NCI-H510A (cell line): Measurements from ENCODE around the gene RBM38.
"Not testable (repeated sequence)": the region's sequence is repeated elsewhere in the genome, so short reads cannot be mapped to it uniquely, and the experiment has no call there.

Experiments
- DNase-seq: peaks from one replicate; lab custom pipeline; 2025; lab: John Stamatoyannopoulos, UW

RBM38 gene

DNA sequence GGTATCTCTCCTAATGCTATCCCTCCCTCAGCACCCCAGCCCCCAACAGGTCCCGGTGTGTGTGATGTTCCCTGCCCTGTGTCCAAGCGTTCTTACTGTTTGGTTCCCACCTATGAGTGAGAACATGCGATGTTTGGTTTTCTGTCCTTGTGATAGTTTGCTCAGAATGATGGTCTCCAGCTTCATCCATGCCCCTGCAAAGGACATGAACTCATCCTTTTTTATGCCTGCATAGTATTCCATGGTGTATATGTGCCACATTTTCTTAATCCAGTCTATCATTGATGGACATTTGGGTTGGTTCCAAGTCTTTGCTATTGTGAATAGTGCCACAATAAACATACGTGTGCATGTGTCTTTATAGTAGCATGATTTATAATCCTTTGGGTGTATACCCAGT is 28.3 kb downstream of the RBM38 start:
- DNase-seq: not testable (repeated sequence)

GRCh38 chr20:57420571-57421252 is 29.5 kb downstream of the RBM38 start:
- no peak for DNase-seq

- no peak for DNase-seq
These were observed 30.3 kb downstream of the RBM38 start for GRCh38 chr20:57421253-57422220.

- DNase-seq: no peak
These were observed 31.1 kb downstream of the RBM38 start for GRCh38 chr20:57422254-57422653.

DNA sequence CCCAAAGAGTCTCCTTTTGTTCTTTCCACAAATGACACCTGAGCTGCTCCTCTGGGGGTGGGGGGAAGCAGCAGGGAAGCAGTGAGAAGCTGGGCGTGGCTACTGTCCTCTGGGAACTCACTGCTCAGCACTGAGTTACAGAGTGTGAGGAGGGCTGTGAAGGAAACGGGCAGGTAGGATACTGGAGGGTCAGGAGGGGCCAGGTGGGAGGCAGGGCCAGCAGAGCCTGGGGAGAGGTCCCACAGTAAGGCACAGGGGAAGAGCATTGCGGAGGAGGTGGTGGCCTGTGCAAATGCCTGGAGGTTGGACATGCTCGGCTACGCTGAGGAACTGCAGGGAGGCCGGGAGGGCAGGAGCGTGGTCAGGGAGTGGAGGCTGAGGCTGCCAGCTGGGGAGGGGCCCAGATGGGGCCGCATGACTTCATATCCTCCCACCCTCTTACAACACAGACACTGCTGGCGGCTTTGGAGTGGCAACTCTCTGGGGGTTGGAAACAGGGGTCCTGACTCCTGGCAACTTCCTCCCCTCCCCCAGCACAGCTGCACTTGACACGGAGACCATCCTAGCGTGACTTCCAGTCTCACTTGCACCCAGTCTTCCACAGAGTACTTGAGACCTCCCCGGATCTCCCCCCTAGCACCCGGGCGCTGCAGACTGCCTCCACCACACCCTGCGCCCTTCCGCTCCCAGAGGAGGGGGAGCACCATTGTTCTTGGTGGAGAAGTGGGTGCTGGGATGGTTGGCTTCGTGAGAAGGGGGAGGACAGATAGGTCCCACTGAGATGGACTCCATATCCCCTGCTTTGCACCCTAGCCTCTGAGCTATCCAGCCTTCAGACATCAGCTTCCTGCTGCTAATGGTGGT is 34.2 kb downstream of the RBM38 start:
- DNase-seq: peak; percentile 50

DNA sequence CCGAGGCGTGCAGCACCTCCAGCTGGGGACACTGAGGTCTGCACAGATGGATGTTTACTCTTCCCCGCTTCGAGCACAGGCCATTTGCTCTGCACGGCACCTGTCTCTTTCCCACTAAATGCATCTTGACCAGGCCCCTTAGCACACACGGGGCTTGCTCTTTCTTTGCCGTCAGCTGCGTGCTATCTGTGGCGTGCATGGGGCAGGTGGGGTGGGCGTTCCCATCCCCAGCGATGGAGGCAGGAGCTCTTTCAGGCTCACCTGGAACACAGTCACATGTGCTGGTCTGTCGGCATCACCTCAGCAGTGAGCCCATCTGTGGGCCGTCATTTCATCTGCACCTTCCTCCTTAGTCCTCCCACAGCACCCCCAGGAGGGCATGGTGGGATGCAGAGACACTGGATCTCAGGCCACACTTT is 35.1 kb downstream of the RBM38 start:
- peak; percentile 74 for DNase-seq

DNA sequence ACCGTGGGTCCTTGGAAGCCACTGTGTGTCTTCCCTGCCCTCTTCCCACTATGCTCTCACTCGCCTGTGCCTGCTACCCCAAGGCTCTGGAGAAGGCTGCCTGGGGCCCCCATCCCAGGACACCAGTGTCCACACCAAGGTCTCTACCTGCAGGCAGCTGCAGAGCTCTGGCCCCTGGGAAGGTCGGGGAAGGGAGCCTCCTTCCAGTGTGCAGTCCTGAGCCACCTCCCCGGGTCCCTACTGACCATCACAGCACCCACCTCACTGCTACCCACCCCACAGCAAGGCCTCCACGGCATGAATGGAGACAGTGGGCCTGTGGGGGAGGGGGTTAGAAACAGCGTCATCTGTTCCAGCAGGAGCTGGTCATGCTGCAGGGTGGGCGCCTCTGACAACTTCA is 35.6 kb downstream of the RBM38 start:
- no peak for DNase-seq

DNA sequence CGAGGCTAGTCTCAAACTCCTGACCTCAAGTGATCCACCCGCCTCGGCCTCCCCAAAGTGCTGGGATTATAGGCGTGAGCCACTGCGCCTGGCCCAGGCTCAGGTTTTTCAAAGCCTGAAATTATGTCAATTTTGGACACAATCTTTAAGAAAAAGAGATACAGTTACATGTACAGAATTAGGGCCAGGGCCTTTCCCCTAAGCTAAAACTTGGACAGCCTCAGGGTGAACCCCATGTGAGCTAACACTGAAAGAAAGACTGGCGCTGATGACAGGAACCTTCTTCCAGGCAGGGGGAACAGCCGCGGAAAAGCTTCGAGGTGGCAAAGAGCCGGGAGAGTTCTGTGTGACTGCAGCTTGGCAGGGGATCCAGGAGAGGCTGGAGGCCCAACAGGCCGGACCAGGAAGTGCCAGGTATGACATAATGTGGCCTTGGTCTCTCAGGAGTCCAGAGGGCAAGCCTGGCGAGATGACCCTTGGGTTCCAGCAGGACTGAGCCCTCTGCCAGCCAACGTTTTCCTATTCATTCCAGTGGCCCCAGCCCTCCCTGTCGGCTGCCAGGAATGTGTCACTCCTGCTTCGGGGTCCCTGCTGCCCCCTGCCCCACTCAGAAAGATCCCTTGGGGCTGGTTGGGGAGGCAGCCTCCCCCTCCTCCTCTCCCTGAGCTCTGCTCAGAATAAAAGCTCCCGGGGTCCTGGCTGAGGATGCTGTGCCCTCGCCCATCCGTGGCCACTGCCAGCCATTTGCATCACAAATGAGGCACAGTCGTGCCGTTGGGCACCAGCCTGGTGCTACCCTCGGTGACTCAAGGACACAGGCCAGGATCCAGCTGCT is 37.3 kb downstream of the RBM38 start:
- DNase-seq: no peak

- no peak for DNase-seq
These were observed 37.9 kb downstream of the RBM38 start for GRCh38 chr20:57429159-57429496.

- no peak for DNase-seq
These were observed 38.5 kb downstream of the RBM38 start for GRCh38 chr20:57429580-57430200.

- DNase-seq: not testable (repeated sequence)
These were observed 39.0 kb downstream of the RBM38 start for GRCh38 chr20:57430201-57430596.

DNA sequence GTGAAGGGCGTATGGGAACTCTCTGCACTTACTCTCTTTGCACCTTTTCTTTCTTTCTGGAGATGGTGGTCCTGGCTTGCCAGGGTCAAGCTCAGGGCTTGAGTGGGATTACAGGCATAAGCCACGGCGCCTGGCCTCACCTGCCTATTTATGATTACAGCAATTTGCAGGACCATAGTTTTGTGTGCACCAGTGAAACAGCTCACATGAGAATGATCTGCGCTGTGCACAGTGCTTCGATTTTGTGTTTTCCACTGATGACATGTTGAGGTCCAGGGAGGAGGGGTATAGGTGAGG is 40.3 kb downstream of the RBM38 start:
- no peak for DNase-seq

- no peak for DNase-seq
These were observed 41.3 kb downstream of the RBM38 start for GRCh38 chr20:57432480-57432861.

- DNase-seq: no peak
These were observed 41.8 kb downstream of the RBM38 start for GRCh38 chr20:57432862-57433491.

DNA sequence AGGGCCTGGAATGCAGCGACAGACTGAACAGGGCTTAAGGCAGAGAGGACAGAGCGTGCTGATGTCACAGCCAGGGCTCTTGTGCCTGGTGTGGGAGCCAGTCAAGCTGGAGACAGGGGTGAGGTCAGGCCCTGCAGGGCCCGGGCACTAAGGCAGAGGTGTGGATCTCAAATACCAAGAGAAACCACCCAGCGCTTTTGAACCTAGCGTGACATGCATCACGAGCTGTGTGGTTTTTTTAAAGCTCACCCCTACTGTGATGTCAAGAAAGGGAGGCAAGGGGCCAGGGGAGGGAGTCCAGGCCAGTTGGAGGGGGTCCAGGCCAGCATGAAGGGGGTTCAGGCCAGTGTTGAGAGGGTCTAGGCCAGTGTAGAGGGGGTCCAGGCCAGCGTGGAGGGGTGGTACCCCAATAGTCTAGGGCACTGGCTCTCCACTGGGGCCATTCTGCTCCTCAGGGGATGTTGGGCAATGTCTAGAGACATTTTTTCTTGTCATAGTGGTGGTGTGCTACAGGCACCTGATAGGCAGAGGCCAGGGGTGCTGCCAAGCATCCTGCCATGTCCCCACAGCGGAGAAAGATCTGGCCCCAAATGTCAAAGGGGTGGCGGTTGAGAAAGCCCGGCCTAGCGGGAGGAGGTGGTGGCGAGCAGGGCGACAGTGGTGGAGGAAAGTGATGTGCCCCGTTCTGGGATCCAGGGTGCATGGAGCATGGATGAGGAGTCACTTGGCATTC is 42.6 kb downstream of the RBM38 start:
- no peak for DNase-seq

GRCh38 chr20:57434390-57434700 is 43.1 kb downstream of the RBM38 start:
- DNase-seq: no peak

- DNase-seq: no peak
These were observed 43.9 kb downstream of the RBM38 start for GRCh38 chr20:57435105-57435497.

DNA sequence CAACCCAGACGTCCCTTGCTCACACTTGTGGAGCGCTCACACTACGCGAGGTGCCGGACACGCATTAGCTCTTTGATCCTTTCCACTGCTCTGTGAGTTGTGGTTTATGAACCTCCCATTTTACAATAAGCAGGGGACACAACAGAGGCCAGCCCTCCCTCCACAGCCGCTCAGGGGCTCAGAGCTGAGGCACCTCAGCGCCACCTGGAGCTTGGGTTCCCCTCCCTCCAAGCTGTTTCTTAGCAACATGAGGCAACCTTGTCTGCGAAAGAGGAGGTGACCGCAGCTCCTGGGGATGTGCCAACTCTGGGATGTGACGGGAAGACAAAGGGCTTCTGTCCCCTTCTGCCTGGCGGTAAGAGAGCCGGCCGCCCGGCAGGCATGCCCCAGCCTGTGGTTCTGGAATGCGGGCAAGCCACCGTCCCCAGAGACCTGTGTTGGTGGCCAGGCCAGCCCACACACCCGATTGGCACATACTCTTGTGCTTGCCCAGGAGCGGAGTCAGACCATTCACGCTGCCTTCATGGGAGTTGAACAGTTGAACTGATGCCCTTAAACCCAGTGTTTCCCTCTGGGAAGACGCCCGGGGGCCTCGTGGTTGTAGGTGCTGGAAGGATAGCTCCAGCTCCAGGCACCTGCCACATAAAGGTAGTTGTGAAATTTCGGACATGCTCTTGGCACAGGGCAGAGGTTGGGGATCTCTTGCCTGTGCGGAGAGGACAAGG is 44.5 kb downstream of the RBM38 start:
- DNase-seq: peak; percentile 88

DNA sequence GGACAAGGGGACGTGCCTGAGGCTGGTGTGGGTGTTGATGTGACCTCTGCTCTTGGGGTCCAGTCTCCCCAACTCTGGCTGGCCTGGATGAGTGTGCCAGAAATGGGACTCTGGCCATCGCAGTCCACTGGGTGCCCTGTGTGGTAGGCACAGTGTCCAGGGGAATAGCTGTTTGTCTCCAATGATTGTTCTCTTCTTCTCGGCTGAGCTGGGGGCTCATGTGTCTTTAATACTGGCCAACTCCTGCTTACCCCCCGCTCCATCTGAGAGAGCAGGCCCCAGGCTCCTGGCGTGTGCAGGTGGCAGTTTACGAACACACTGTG is 45.0 kb downstream of the RBM38 start:
- DNase-seq: no peak

DNA sequence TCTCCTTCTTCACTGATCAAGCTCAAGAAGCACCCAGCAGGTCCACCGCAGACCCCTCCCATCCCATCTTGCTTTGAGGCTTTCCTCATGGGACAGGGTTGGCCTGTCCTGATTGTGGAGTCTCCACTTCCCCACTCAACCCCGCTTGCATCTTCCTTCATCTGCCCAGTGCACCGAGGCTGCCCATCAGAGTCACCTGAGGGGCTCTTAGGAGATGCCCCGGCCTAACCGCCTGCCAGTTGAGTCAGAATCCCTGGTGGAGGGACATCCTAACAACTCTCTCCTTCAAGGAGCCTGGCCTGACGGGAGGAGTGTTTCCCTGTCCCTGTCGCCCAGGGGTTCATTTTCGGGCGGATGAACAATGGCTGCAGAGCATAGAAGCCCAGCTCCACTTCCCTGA is 46.1 kb downstream of the RBM38 start:
- no peak for DNase-seq
